ENCODE data around the gene ERBB4.

DNA sequence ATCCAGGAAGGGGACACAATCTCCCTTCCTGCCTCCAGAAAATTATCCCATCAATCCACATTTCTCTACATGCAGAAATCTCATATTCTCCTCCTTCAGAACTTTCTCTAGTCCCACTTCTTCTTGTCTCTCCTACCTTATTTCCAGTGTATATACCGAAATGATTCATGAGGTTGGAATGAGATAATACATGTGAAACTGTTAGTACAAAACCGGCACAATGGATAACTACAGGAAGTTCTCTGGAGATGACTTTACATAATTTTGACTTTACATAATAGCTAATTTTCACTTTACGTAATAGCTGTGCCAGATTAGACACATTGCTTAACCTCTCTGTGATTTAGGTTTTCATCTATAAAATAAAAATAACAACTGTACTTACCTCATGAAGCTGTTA is 801.3 kb downstream of the ERBB4 start:
- TF ChIP-seq CTCF (IDR thresholded peaks at IDR 0.05) (no peak), POLR2A (IDR thresholded peaks at IDR 0.05) (no peak)

All from esophagus squamous epithelium (tissue), 4 donors.